ENCODE data around the gene PSAP.

GRCh38 chr10:71849461-71849908 lies 1.6 kb downstream of the PSAP start:
- TF ChIP-seq EZH2 (IDR thresholded peaks at IDR 0.05): no peak
- no peak for TF ChIP-seq POLR2AphosphoS5 (IDR thresholded peaks at IDR 0.05; ENCODE audit: borderline replicate concordance, low read depth, low read length)
